M059J (cell line): ENCODE data around the gene CCDC81. TPM values are rescaled to one million over a fixed set of nuclear protein-coding genes. Genes with fewer than 3 reads are reported as not detected.

ENCODE experiments used
- DNase-seq: peaks from one replicate; pipeline ENCODE4 v3.0.0-alpha.2; 2012; ENCODE audit warnings: low read depth
- total RNA-seq: library from RNA; depleted of rRNA; stranded (reverse); fragments of >200 nt; shearing (Covaris generic); gene quantifications from 2 replicates; pipeline ENCODE4 v1.2.3, GENCODE V29; 2014; rRNA removed

Gene CCDC81
- total RNA-seq, 1 experiment from 2014 or later = 0.79 TPM

DNA sequence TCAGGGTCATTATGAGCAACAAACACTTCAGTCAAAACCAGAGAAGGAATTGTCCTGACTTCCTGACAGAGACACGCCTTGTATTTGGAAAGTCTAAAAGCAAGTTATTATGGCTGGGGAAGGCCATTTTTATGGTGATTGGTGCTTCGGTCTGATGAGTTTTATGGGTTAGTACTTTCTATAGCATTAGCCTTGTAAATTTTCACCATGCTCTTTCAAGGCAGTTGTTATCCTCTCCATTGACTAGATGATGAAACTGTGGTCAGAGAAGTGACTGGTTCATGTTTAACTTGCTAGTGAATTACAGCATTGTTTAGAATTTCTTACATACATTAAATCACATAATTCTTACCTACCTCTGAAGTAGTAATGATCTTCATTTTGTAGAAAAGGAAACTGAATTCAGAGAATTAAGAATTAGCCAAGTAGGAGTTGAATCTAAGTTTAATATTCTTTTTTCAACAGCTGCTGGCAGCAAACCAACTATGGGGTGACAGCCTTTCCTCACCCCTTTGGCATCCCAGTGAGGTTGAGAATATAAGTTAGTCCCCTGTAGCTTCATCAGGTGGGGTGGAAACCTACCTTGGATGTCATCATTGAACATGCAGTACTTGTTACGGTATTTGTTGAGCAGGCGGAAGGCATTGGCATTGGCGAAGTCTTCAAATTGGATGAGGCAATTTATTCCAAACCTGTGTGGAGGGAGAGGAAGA lies 90.0 kb downstream of the CCDC81 start:
- no peak for DNase-seq

- DNase-seq = no peak
Observed at GRCh38 chr11:86468169-86468568, 93.5 kb downstream of the CCDC81 start.

DNA sequence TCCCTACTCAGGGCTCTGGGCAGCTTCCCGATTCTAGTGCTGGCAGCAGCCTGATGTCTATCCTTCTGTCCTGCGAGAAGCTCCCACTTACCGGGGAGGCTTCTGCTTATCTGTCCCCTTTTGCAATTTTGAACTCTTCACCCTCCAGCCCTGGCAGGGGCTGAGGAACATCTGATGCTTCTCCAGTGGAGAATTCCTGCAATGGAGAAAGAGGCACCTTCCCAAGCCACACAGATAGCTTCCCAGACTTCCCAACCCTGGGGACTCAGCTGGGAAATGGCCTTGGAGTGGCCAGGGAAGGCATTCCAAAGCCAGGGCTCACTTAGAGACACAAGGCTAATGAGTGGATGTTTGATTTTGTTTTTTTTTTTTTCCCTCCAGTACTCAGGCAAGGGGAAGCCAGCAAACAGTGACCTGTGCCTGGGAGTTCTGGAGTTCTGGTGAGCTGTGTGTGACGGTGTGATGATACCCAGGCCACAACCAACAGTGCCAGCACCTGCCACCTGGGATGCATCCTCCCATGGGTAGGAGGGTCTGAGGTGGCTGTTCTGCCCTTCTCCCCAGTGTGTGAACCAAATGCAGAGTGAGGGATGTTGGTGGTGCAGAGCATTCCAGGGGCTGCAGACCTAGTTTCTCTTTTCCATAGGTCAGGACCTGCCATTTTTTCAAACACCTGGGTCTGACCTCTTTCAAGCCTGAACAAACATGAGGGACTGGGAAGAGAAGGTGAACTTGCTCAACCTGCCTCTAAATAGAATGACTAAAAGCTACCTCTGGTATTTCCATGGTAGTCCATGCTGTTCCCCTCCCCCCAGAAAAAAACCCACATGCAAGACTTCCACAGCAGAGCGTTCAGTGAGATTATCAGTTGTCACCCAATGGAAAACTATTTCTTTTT lies 95.1 kb downstream of the CCDC81 start:
- DNase-seq = no peak

Other genes with a start within 250 kb of the CCDC81 start
- 35.6 and 37.7 TPM in 2 replicates for gene EED, start 130.1 kb upstream of the CCDC81 start, total RNA-seq
- gene HIKESHI, start 72.6 kb upstream of the CCDC81 start, total RNA-seq = 94.4 and 98.2 TPM in 2 replicates